HepG2 (cell line): ENCODE data around the gene NATD1. TPM values are rescaled to one million over a fixed set of nuclear protein-coding genes. Genes with fewer than 3 reads are reported as not detected.

ENCODE experiments used
- ATAC-seq: fragments of 200-7000 bp; cut with Tn5 transposase; 3 replicates; pipeline ENCODE4 v1.9.1; 2020; ENCODE audit warnings: mild to moderate bottlenecking, moderate library complexity
- BruUV-seq: library from RNA; stranded (reverse); fragments of 400-500 nt; replicated peaks from 2 replicates; lab custom pipeline; 2021; lab: Mats Ljungman, UMichigan
- CTCF ChIA-PET: fragments of 300-600 bp; formaldehyde crosslinking; extraction: SDS; loops from one replicate; lab custom pipeline; 2021; ENCODE audit warnings: low total read pairs, inconsistent platforms, low intra/inter-chr PET ratio; lab: Yijun Ruan, JAX
- POLR2A ChIA-PET: fragments of 350-600 bp; sonication (Branson Sonifier 250); formaldehyde crosslinking; loops from one replicate; lab custom pipeline; 2020; ENCODE audit warnings: antibody characterized with exemption, inconsistent platforms; lab: Yijun Ruan, JAX
- DNase-seq: peaks from one replicate; pipeline ENCODE4 v3.0.0-alpha.2; 2015; ENCODE audit warnings: low spot score
- FAIRE-seq: peaks from 3 replicates; lab custom pipeline; 2011; peaks lifted over from hg19 to GRCh38; lab: Jason Lieb, UNC
- H2AFZ ChIP-seq: one replicate; pipeline ENCODE4 v1.6.1; 2011; ENCODE audit warnings: low read length, inconsistent platforms
- H3K27ac ChIP-seq: fragments of 300-600 bp; 3 replicates; pipeline ENCODE4 v1.8.0; 2011; ENCODE audit warnings: mixed run types, mild to moderate bottlenecking, mixed read lengths, low read length, inconsistent platforms; ENCODE audit not compliant: insufficient read depth; ENCODE audit errors: extremely low read length
- H3K27me3 ChIP-seq, 2 experiments: fragments of 200-600 bp in 1 of 2; 2 replicates in 1 of 2; 3 replicates in 1 of 2; pipeline versions ENCODE4 v1.6.0 to v1.8.0; 2011; ENCODE audit warnings: low read length in 2 of 2, mild to moderate bottlenecking in 2 of 2, moderate library complexity in 2 of 2, inconsistent platforms in 1 of 2; ENCODE audit not compliant: insufficient read depth in 2 of 2, control insufficient read depth in 1 of 2
- H3K36me3 ChIP-seq, 2 experiments: fragments of 200-600 bp in 1 of 2; replicated peaks in 1 of 2; 2 replicates in 1 of 2; 3 replicates in 1 of 2; pipeline versions ENCODE4 v1.5.1 to v1.8.0; 2011; ENCODE audit warnings: low read length in 2 of 2, inconsistent platforms in 1 of 2; ENCODE audit not compliant: insufficient read depth in 2 of 2, control insufficient read depth in 1 of 2
- H3K4me1 ChIP-seq: 2 replicates; pipeline ENCODE4 v1.5.1; 2012; ENCODE audit warnings: low read length, inconsistent platforms; ENCODE audit not compliant: insufficient read depth
- H3K4me2 ChIP-seq: 2 replicates; pipeline ENCODE4 v1.6.0; 2011; ENCODE audit warnings: low read depth, low read length, inconsistent platforms
- H3K4me3 ChIP-seq, 3 experiments: fragments of 200-600 bp in 1 of 3; sonication (generic), shearing (Covaris generic) in 1 of 3; replicated peaks in 1 of 3; 2 replicates each; pipeline ENCODE4 v1.5.1; 2011 to 2016; ENCODE audit warnings: low read length in 3 of 3, inconsistent platforms in 2 of 3, low read depth in 2 of 3, mild to moderate bottlenecking in 2 of 3, control low read depth in 1 of 3, mixed read lengths in 1 of 3; ENCODE audit not compliant: insufficient read depth in 1 of 3
- H3K79me2 ChIP-seq: one replicate; pipeline ENCODE4 v1.6.1; 2011; ENCODE audit warnings: low read length, inconsistent platforms; ENCODE audit not compliant: insufficient read depth
- H3K9ac ChIP-seq: 2 replicates; pipeline ENCODE4 v1.6.0; 2011; ENCODE audit warnings: mild to moderate bottlenecking, low read depth, low read length, inconsistent platforms; ENCODE audit not compliant: insufficient read depth
- H3K9me3 ChIP-seq: 2 replicates; pipeline ENCODE4 v1.5.1; 2012; ENCODE audit warnings: mild to moderate bottlenecking, low read length
- H4K20me1 ChIP-seq: 2 replicates; pipeline ENCODE4 v1.6.0; 2011; ENCODE audit warnings: inconsistent platforms, mild to moderate bottlenecking, low read length, moderate library complexity; ENCODE audit not compliant: insufficient read depth
- AKAP8 ChIP-seq: sonication (generic); formaldehyde crosslinking; IDR thresholded peaks from 2 replicates; pipeline ENCODE4 v1.5.1; 2020; ENCODE audit warnings: mild to moderate bottlenecking, missing genetic modification reagents
- BHLHE40 ChIP-seq: IDR thresholded peaks from 2 replicates; pipeline ENCODE4 v1.6.1; 2011; ENCODE audit warnings: low read length, improper control_type of control experiment
- CENPX ChIP-seq: sonication (generic); formaldehyde crosslinking; IDR thresholded peaks from 2 replicates; pipeline ENCODE4 v1.9.0; 2021; ENCODE audit warnings: mild to moderate bottlenecking, missing genetic modification reagents, moderate library complexity
- DNMT1 ChIP-seq: sonication (generic); formaldehyde crosslinking; IDR thresholded peaks from 2 replicates; pipeline ENCODE4 v1.5.1; 2020; ENCODE audit warnings: mild to moderate bottlenecking, missing genetic modification reagents
- GTF3A ChIP-seq: sonication (generic); formaldehyde crosslinking; conservative IDR thresholded peaks from 2 replicates; pipeline ENCODE4 v1.4.0; 2020; ENCODE audit warnings: mild to moderate bottlenecking, missing genetic modification reagents
- KLF13 ChIP-seq: sonication (generic); formaldehyde crosslinking; IDR thresholded peaks from 2 replicates; pipeline ENCODE4 v1.4.0; 2020; ENCODE audit warnings: mild to moderate bottlenecking, missing genetic modification reagents
- NFIC ChIP-seq: IDR thresholded peaks from 2 replicates; pipeline ENCODE4 v1.6.1; 2012; ENCODE audit warnings: mild to moderate bottlenecking, low read length, inconsistent platforms
- RELA ChIP-seq: sonication (generic); formaldehyde crosslinking; IDR thresholded peaks from 2 replicates; pipeline ENCODE4 v1.4.0; 2020; ENCODE audit warnings: missing genetic modification reagents
- SKIL ChIP-seq: sonication (generic); formaldehyde crosslinking; IDR thresholded peaks from 2 replicates; pipeline ENCODE4 v1.8.0; 2022; ENCODE audit warnings: missing genetic modification reagents, mild to moderate bottlenecking, moderate library complexity, borderline replicate concordance
- SOX6 ChIP-seq, 2 experiments: fragments of 450-650 bp in 1 of 2; sonication (generic) in 1 of 2; formaldehyde crosslinking in 1 of 2; IDR thresholded peaks; 2 replicates each; pipeline versions ENCODE4 v1.4.0 to v1.6.1; 2017 to 2020; ENCODE audit warnings: antibody characterized with exemption in 1 of 2, mild to moderate bottlenecking in 1 of 2, missing genetic modification reagents in 1 of 2
- TBL1XR1 ChIP-seq: fragments of 150-350 bp; IDR thresholded peaks from 2 replicates; pipeline ENCODE4 v1.6.1; 2014; ENCODE audit warnings: borderline replicate concordance, low read length; ENCODE audit not compliant: partially characterized antibody
- ZFAT ChIP-seq: sonication (generic); formaldehyde crosslinking; conservative IDR thresholded peaks from 2 replicates; pipeline ENCODE4 v1.8.1; 2023; ENCODE audit warnings: missing genetic modification reagents, inconsistent platforms
- ZFP41 ChIP-seq: sonication (generic); formaldehyde crosslinking; IDR thresholded peaks from 2 replicates; pipeline ENCODE4 v1.4.0; 2020; ENCODE audit warnings: mild to moderate bottlenecking, missing genetic modification reagents, borderline replicate concordance
- ZMAT3 ChIP-seq: sonication (generic); formaldehyde crosslinking; conservative IDR thresholded peaks from 2 replicates; pipeline ENCODE4 v1.7.0; 2021; ENCODE audit warnings: missing genetic modification reagents
- ZNF275 ChIP-seq: sonication (generic); formaldehyde crosslinking; IDR thresholded peaks from 2 replicates; pipeline ENCODE4 v1.8.0; 2022; ENCODE audit warnings: missing genetic modification reagents, mild to moderate bottlenecking, inconsistent platforms, borderline replicate concordance
- ZNF3 ChIP-seq: IDR thresholded peaks from 2 replicates; pipeline ENCODE4 v1.7.0; 2017; ENCODE audit warnings: inconsistent platforms
- ZNF563 ChIP-seq: sonication (generic); formaldehyde crosslinking; IDR thresholded peaks from 2 replicates; pipeline ENCODE4 v1.8.0; 2022; ENCODE audit warnings: mild to moderate bottlenecking, moderate library complexity, missing genetic modification reagents
- ZNF749 ChIP-seq: sonication (generic); formaldehyde crosslinking; IDR thresholded peaks from 2 replicates; pipeline ENCODE4 v1.8.0; 2022; ENCODE audit warnings: mild to moderate bottlenecking, missing genetic modification reagents, moderate library complexity, borderline replicate concordance
- ZNF773 ChIP-seq: sonication (generic); formaldehyde crosslinking; IDR thresholded peaks from 2 replicates; pipeline ENCODE4 v1.4.0; 2020; ENCODE audit warnings: missing genetic modification reagents, borderline replicate concordance
- ZNF850 ChIP-seq: sonication (generic); formaldehyde crosslinking; conservative IDR thresholded peaks from 2 replicates; pipeline ENCODE4 v1.9.0; 2021; ENCODE audit warnings: mild to moderate bottlenecking, missing genetic modification reagents
- ZZZ3 ChIP-seq: sonication (generic); formaldehyde crosslinking; IDR thresholded peaks from 2 replicates; pipeline ENCODE4 v1.4.0; 2020; ENCODE audit warnings: missing genetic modification reagents, mild to moderate bottlenecking, borderline replicate concordance
- WGBS: methylation state at CpG from one replicate; pipeline ENCODE4 v1.1.6; 2017; ENCODE audit warnings: low lambda C conversion rate; 5-methylcytosine and 5-hydroxymethylcytosine counted together
- in situ Hi-C: cut with HindIII; loops from 2 replicates; pipeline ENCODE4 v1.10.0; 2017; ENCODE audit warnings: low pct_unique_long_range_greater_than_20kb; ENCODE audit not compliant: extremely low pct_ligation_motif_present
- intact Hi-C: fragments of 100-400 bp; cut with micrococcal nuclease; formaldehyde crosslinking; loops from one replicate; pipeline ENCODE4 v1.10.0; 2022; ENCODE audit not compliant: unreplicated experiment
- polyA plus RNA-seq, 8 experiments: library from polyadenylated mRNA; depleted of rRNA in 3 of 8; stranded (reverse) in 7 of 8; unstranded in 1 of 8; fragments of >200 nt; fragmentation: Illumina TruSeq in 4 of 8; extraction: Trizol in 4 of 8; gene quantifications; 2 replicates each; pipeline versions ENCODE4 v1.2.1 to v1.2.3, GENCODE V29; 2011 to 2016; ENCODE audit warnings: low read depth in 4 of 8, missing spikeins in 1 of 8, mixed read lengths in 1 of 8; ENCODE audit not compliant: insufficient read depth in 1 of 8
- total RNA-seq, 5 experiments: library from RNA; depleted of rRNA; stranded (reverse); fragments of >200 nt; fragmentation: Illumina TruSeq; extraction: Trizol; gene quantifications; 2 replicates each; pipeline ENCODE4 v1.2.3, GENCODE V29; 2016; ENCODE audit warnings: low read depth in 1 of 5

The NATD1 gene
- total and polyA plus RNA-seq, 2 of the 13 experiments (the other 11 are each of a cell fraction or from before 2014, with no cell fraction given): 0.31 to 2.3 TPM

- BruUV-seq: no TSS peak
- in situ Hi-C loops (no loop called here), intact Hi-C loops (no loop called here)
- Histone ChIP-seq H3K4me2 (peak overlapping the region; percentile 87), H3K27me3 (peaks cover 0 to 34% of the 10 kb centered on the region in 2 experiments; a peak in 3 of 5 replicates), H2AFZ (no peak overlapping the region), H3K9me3 (no peaks in the 10 kb centered on the region), H3K36me3 (no peaks in the 10 kb centered on the region), H3K4me1 (peaks cover 48% of the 10 kb centered on the region), H4K20me1 (no peaks in the 10 kb centered on the region), H3K9ac (peak overlapping the region; percentile 49; the same call in 1 of the 2 replicates), H3K27ac (no peak overlapping the region), H3K4me3 (peak overlapping the region; percentile 55 to 81 (median 64); a peak in 5 of 6 replicates), H3K79me2 (no peaks in the 10 kb centered on the region)
- no peak for FAIRE-seq
- CTCF ChIA-PET: no interaction called here
- ATAC-seq: peak; percentile 87
- POLR2A ChIA-PET: interaction anchor here (0.7 to 5.6 kb wide), 5 partner anchors 10 to 276 kb away, joined by 3 to 56 read pairs (median 4); partner anchors contain the start of genes NATD1 and USP22
- WGBS: under 1% methylated on average over 26 of the region's 52 CpGs
- DNase-seq: peak; percentile 61
- TF ChIP-seq RELA (CRISPR knock-in tag) (no peak), SKIL (CRISPR knock-in tag) (0 out of 2 replicates have a peak, but pooled peaks have one; percentile 5), ZNF563 (CRISPR knock-in tag) (no peak), ZNF749 (no peak), ZNF773 (CRISPR knock-in tag) (no peak), BHLHE40 (no peak), NFIC (no peak), DNMT1 (CRISPR knock-in tag) (peak; percentile 82; the same call in 1 of the 2 replicates), ZMAT3 (CRISPR knock-in tag) (peak; percentile 57; the same call in 1 of the 2 replicates), ZNF275 (CRISPR knock-in tag) (no peak), AKAP8 (CRISPR knock-in tag) (no peak), TBL1XR1 (no peak), ZNF850 (CRISPR knock-in tag) (no peak), SOX6 (IDR thresholded peaks at IDR 0.05) (no peak), SOX6 (CRISPR knock-in tag; IDR thresholded peaks at IDR 0.05) (peak; percentile 39; the same call in 1 of the 2 replicates), ZFP41 (peak; percentile 62; the same call in 1 of the 2 replicates), KLF13 (0 out of 2 replicates have a peak, but pooled peaks have one; percentile 33), ZFAT (CRISPR knock-in tag) (peak; percentile 67; the same call in 1 of the 2 replicates), ZNF3 (CRISPR knock-in tag) (no peak), GTF3A (CRISPR knock-in tag) (no peak), ZZZ3 (CRISPR knock-in tag) (no peak), CENPX (CRISPR knock-in tag) (no peak)
Measured at GRCh38 chr17:21275579-21276263, 22.5 kb upstream of the NATD1 start.
